Astrocyte (in vitro differentiated cells and primary cell): ENCODE data around the gene MINDY3. TPM values are rescaled to one million over a fixed set of nuclear protein-coding genes. Genes with fewer than 3 reads are reported as not detected.

Experiments
- DNase-seq: peaks from one replicate; pipeline ENCODE4 v3.0.0-alpha.2; 2010; ENCODE audit warnings: low read depth
- FAIRE-seq: peaks from 2 replicates; lab custom pipeline; 2011; peaks lifted over from hg19 to GRCh38; lab: Jason Lieb, UNC
- H2AFZ ChIP-seq: 2 replicates; pipeline ENCODE4 v1.6.0; 2012; ENCODE audit warnings: low read depth, low read length, inconsistent platforms
- H3K27ac ChIP-seq: 2 replicates; pipeline ENCODE4 v1.5.1; 2011; ENCODE audit warnings: low read depth, low read length, inconsistent platforms
- H3K27me3 ChIP-seq: 2 replicates; pipeline ENCODE4 v1.6.0; 2011; ENCODE audit warnings: low read length, inconsistent platforms; ENCODE audit not compliant: insufficient read depth
- H3K36me3 ChIP-seq: 2 replicates; pipeline ENCODE4 v1.5.1; 2011; ENCODE audit warnings: low read length, inconsistent platforms; ENCODE audit not compliant: insufficient read depth
- H3K4me1 ChIP-seq: 2 replicates; pipeline ENCODE4 v1.5.1; 2011; ENCODE audit warnings: low read length, inconsistent platforms; ENCODE audit not compliant: insufficient read depth
- H3K4me2 ChIP-seq: 2 replicates; pipeline ENCODE4 v1.6.0; 2012; ENCODE audit warnings: low read length, inconsistent platforms
- H3K4me3 ChIP-seq: 2 replicates; pipeline ENCODE4 v1.5.1; 2011; ENCODE audit warnings: low read depth, mild to moderate bottlenecking, low read length, inconsistent platforms; ENCODE audit not compliant: insufficient read depth
- H3K79me2 ChIP-seq: 2 replicates; pipeline ENCODE4 v1.6.0; 2012; ENCODE audit warnings: mild to moderate bottlenecking, low read length, inconsistent platforms; ENCODE audit not compliant: insufficient read depth
- H3K9ac ChIP-seq: 2 replicates; pipeline ENCODE4 v1.6.0; 2012; ENCODE audit warnings: mild to moderate bottlenecking, low read length, inconsistent platforms
- H3K9me3 ChIP-seq: 2 replicates; pipeline ENCODE4 v1.5.1; 2012; ENCODE audit warnings: low read depth, mild to moderate bottlenecking, low read length, inconsistent platforms; ENCODE audit not compliant: insufficient read depth
- H4K20me1 ChIP-seq: 2 replicates; pipeline ENCODE4 v1.6.0; 2012; ENCODE audit warnings: low read length, inconsistent platforms; ENCODE audit not compliant: insufficient read depth
- H3K27ac Mint-ChIP-seq: one replicate; pipeline ENCODE4 v1.8.0; 2021; ENCODE audit warnings: mild to moderate bottlenecking, mixed read lengths; ENCODE audit not compliant: unreplicated experiment
- H3K27me3 Mint-ChIP-seq: one replicate; pipeline ENCODE4 v1.8.0; 2021; ENCODE audit warnings: low read depth, mixed read lengths; ENCODE audit not compliant: unreplicated experiment
- H3K36me3 Mint-ChIP-seq: one replicate; pipeline ENCODE4 v1.8.0; 2021; ENCODE audit warnings: low read depth, mixed read lengths; ENCODE audit not compliant: unreplicated experiment
- H3K4me1 Mint-ChIP-seq: one replicate; pipeline ENCODE4 v1.8.0; 2021; ENCODE audit warnings: low read depth, mixed read lengths; ENCODE audit not compliant: unreplicated experiment
- H3K4me3 Mint-ChIP-seq: one replicate; pipeline ENCODE4 v1.8.0; 2021; ENCODE audit warnings: mild to moderate bottlenecking, moderate library complexity, mixed read lengths; ENCODE audit not compliant: unreplicated experiment
- H3K9me3 Mint-ChIP-seq: one replicate; pipeline ENCODE4 v1.8.0; 2021; ENCODE audit warnings: mild to moderate bottlenecking, mixed read lengths; ENCODE audit not compliant: unreplicated experiment
- EZH2 ChIP-seq: IDR thresholded peaks from 2 replicates; pipeline ENCODE4 v1.6.1; 2012; ENCODE audit warnings: mild to moderate bottlenecking, low read length, inconsistent platforms; ENCODE audit not compliant: insufficient read depth
- total RNA-seq: library from RNA; stranded (reverse); gene quantifications from 2 replicates; pipeline ENCODE4 v1.2.1, GENCODE V29; 2021
- TF ChIP-seq, protein P1 (sequence below): IDR thresholded peaks from 2 replicates; pipeline ENCODE4 v1.5.1; 2011; ENCODE audit warnings: low read depth, mild to moderate bottlenecking, inconsistent platforms, low read length, moderate library complexity; ENCODE audit not compliant: insufficient read depth

MINDY3 gene
- total RNA-seq, 1 donor from 2014 or later: 28.4 TPM

DNA sequence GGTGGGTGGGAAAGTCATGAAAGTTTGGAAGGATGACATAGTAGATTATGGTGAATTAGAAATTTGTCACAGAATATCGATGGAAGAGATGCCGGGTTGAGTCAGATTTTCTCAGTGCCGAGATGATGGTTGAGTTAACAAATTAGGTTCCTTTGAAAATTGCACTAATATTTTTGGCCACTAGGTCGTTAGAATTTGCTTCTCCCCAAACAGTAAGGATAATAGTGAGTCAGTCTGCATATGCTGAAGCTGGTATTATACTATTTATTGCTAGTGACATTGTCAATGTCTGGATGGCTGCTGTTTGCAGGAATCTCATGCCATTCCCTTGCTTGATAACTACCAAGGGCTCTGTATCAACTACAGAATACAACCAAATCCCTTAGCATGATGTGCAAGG lies 37.7 kb upstream of the MINDY3 start:
- Histone ChIP-seq H3K4me2 (no peak overlapping the region), H3K27ac (no peak overlapping the region), H3K36me3 (no peaks in the 10 kb centered on the region), H3K27me3 (peaks cover 9% of the 10 kb centered on the region), H3K79me2 (no peaks in the 10 kb centered on the region), H3K9me3 (no peaks in the 10 kb centered on the region), H4K20me1 (no peaks in the 10 kb centered on the region), H2AFZ (no peak overlapping the region), H3K4me3 (no peak overlapping the region), H3K4me1 (no peaks in the 10 kb centered on the region), H3K9ac (no peak overlapping the region)
- no peak for FAIRE-seq
- H3K36me3 Mint-ChIP-seq: no peaks in the 10 kb centered on the region
- no peaks in the 10 kb centered on the region for H3K9me3 Mint-ChIP-seq
- DNase-seq: no peak
- peak overlapping the region; percentile 36 for H3K27ac Mint-ChIP-seq
- peaks cover 9% of the 10 kb centered on the region for H3K27me3 Mint-ChIP-seq
- H3K4me1 Mint-ChIP-seq: peaks cover 7% of the 10 kb centered on the region
- H3K4me3 Mint-ChIP-seq: no peak overlapping the region
- no peak for TF ChIP-seq EZH2
- TF ChIP-seq, protein P1, sequence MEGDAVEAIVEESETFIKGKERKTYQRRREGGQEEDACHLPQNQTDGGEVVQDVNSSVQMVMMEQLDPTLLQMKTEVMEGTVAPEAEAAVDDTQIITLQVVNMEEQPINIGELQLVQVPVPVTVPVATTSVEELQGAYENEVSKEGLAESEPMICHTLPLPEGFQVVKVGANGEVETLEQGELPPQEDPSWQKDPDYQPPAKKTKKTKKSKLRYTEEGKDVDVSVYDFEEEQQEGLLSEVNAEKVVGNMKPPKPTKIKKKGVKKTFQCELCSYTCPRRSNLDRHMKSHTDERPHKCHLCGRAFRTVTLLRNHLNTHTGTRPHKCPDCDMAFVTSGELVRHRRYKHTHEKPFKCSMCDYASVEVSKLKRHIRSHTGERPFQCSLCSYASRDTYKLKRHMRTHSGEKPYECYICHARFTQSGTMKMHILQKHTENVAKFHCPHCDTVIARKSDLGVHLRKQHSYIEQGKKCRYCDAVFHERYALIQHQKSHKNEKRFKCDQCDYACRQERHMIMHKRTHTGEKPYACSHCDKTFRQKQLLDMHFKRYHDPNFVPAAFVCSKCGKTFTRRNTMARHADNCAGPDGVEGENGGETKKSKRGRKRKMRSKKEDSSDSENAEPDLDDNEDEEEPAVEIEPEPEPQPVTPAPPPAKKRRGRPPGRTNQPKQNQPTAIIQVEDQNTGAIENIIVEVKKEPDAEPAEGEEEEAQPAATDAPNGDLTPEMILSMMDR: peak; percentile 30

- Histone ChIP-seq H3K27me3 (peaks cover 8% of the 10 kb centered on the region), H3K27ac (no peak overlapping the region), H3K9ac (no peak overlapping the region), H3K36me3 (no peaks in the 10 kb centered on the region), H3K79me2 (no peaks in the 10 kb centered on the region), H3K9me3 (no peaks in the 10 kb centered on the region), H3K4me2 (no peak overlapping the region), H2AFZ (no peak overlapping the region), H3K4me1 (no peaks in the 10 kb centered on the region), H4K20me1 (no peaks in the 10 kb centered on the region), H3K4me3 (no peak overlapping the region)
- TF ChIP-seq, protein P1: no peak
- Mint-ChIP-seq H3K27ac (peak overlapping the region; percentile 9), H3K9me3 (no peaks in the 10 kb centered on the region), H3K4me1 (peaks cover 7% of the 10 kb centered on the region), H3K4me3 (no peak overlapping the region), H3K36me3 (no peaks in the 10 kb centered on the region), H3K27me3 (peaks cover 12% of the 10 kb centered on the region)
- DNase-seq: peak; percentile 27
- no peak for FAIRE-seq
These were observed 37.0 kb upstream of the MINDY3 start for GRCh38 chr10:15897287-15897686.

GRCh38 chr10:15896654-15897053 lies 36.3 kb upstream of the MINDY3 start:
- no peaks in the 10 kb centered on the region for H3K36me3 Mint-ChIP-seq
- H3K4me1 Mint-ChIP-seq: peaks cover 7% of the 10 kb centered on the region
- no peak overlapping the region for H3K4me3 ChIP-seq
- no peaks in the 10 kb centered on the region for H3K36me3 ChIP-seq
- H3K27ac ChIP-seq: no peak overlapping the region
- FAIRE-seq: no peak
- no peak overlapping the region for H3K27ac Mint-ChIP-seq
- DNase-seq: no peak
- H3K4me3 Mint-ChIP-seq: no peak overlapping the region
- H3K9ac ChIP-seq: no peak overlapping the region
- H3K79me2 ChIP-seq: no peaks in the 10 kb centered on the region
- no peaks in the 10 kb centered on the region for H3K9me3 Mint-ChIP-seq
- peaks cover 8% of the 10 kb centered on the region for H3K27me3 Mint-ChIP-seq
- H4K20me1 ChIP-seq: no peaks in the 10 kb centered on the region
- H3K27me3 ChIP-seq: peaks cover 4% of the 10 kb centered on the region
- no peaks in the 10 kb centered on the region for H3K4me1 ChIP-seq
- TF ChIP-seq, protein P1: no peak
- no peak for TF ChIP-seq EZH2
- no peaks in the 10 kb centered on the region for H3K9me3 ChIP-seq
- no peak overlapping the region for H3K4me2 ChIP-seq
- no peak overlapping the region for H2AFZ ChIP-seq
